Spinal cord (tissue), 10 donors: ENCODE results near the gene VWA3B. TPM values are rescaled to one million over a fixed set of nuclear protein-coding genes. Genes with fewer than 3 reads are reported as not detected.
"Not testable (repeated sequence)": the region's sequence is repeated elsewhere in the genome, so short reads cannot be mapped to it uniquely, and the experiment has no call there.

Source experiments
- DNase-seq, 6 donors: peaks; one replicate each; pipeline versions ENCODE4 v3.0.0 to v3.0.0-alpha.2; 2013 to 2015; ENCODE audit warnings: low spot score in 6 of 6, low read depth in 4 of 6
- H3K27ac ChIP-seq: one replicate; pipeline ENCODE4 v1.5.1; 2013; ENCODE audit warnings: low read depth, low read length, control low read depth
- H3K27me3 ChIP-seq: one replicate; pipeline ENCODE4 v1.6.1; 2013; ENCODE audit warnings: low read length; ENCODE audit not compliant: control insufficient read depth, insufficient read depth
- H3K36me3 ChIP-seq: one replicate; pipeline ENCODE4 v1.6.1; 2013; ENCODE audit warnings: low read length; ENCODE audit not compliant: control insufficient read depth, insufficient read depth
- H3K4me1 ChIP-seq: one replicate; pipeline ENCODE4 v1.6.1; 2013; ENCODE audit warnings: low read length; ENCODE audit not compliant: control insufficient read depth, insufficient read depth
- H3K4me3 ChIP-seq: one replicate; pipeline ENCODE4 v1.5.1; 2013; ENCODE audit warnings: low read depth, low read length, control low read depth
- H3K9me3 ChIP-seq: one replicate; pipeline ENCODE4 v1.6.1; 2013; ENCODE audit warnings: low read length; ENCODE audit not compliant: control insufficient read depth, insufficient read depth
- WGBS: methylation state at CpG from one replicate; pipeline ENCODE4 v1.1.5; 2013; ENCODE audit warnings: missing lambda C conversion rate; ENCODE audit not compliant: insufficient coverage; 5-methylcytosine and 5-hydroxymethylcytosine counted together
- polyA plus RNA-seq, 2 donors: library from polyadenylated mRNA; unstranded; fragments of 120-200 nt; gene quantifications; one replicate each; pipeline ENCODE4 v1.2.1, GENCODE V29; 2013; ENCODE audit not compliant: insufficient read length in 2 of 2
- total RNA-seq, 2 donors: library from RNA; depleted of rRNA in 1 of 2; stranded (reverse); fragments of 120-200 nt in 1 of 2; fragments of >200 nt in 1 of 2; gene quantifications; one replicate each; pipeline versions ENCODE4 v1.2.3 to v1.2.4, GENCODE V29; 2013 to 2014
- donor health status: healthy.

Gene VWA3B
- total and polyA plus RNA-seq, 4 donors: 1.5 to 5.9 (median 3.3) TPM

DNA sequence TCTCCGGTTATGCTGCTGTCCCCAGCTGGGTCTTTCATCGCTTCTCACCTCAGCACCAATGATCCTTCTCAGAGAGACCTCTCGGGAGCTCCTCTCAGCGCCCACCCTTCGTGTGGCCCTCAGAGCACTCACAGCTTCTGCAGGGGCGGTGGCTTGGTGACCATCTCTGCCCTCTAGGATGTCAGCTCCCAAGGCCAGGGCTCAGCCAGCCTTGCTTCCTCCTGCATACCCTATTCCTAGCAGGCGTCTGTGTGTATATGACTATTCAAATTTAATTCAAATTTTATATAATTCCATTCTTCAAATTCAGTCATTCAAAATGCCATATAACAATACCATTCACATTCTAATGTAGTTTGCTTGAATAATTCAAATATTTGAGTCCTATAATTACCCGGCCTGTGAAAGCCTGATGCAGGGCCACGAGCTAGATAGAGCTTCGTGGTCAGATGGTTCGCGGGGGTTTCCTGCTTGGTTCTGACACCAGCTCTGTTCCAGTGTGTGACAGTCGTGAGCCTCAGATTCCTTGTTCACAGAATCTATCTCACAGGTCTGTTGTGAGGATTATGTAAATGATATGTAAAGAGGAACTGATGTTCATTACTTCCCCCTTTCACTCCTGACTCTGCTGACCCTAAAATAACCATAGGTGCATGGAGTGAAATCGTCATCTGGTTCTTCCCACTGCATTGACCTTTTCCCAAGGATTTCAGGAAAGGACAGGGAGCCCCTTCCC is 165.2 kb downstream of the VWA3B start:
- H3K36me3 ChIP-seq: no peaks in the 10 kb centered on the region
- H3K9me3 ChIP-seq: peaks cover 6% of the 10 kb centered on the region
- WGBS: 96% methylated on average over 11 of the region's 14 CpGs
- no peak overlapping the region for H3K27ac ChIP-seq
- H3K27me3 ChIP-seq: no peaks in the 10 kb centered on the region
- peaks cover 5% of the 10 kb centered on the region for H3K4me1 ChIP-seq
- DNase-seq: no peak
- H3K4me3 ChIP-seq: no peak overlapping the region

DNA sequence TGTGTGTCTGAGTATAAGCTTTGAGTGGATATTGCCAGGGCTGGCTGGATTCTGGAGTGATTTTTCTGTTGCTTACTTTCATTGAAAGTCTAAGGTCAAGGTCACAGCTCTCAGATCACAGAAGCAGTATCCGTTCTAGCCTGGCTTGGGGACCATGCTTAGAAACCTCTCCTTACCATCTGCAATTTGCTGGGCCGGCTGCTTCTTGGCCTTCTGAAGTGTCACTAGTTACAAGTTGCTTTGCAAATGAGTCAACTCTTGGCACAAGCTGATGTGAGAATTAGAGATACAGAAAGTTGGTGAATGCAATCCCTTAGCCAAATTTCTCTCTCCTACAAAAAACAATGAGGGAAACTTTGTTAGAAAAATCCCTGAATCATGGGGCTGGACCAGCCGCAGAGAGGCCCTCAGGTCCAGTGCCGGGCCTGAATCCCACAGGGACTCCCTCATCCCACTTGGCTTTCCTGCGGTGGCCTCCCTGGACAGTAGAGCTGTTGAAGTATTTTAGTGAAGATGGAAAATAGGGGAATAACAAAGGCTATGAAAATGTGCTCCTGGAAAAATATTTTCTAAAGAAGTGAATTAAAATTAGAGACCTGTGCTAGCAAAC is 166.6 kb downstream of the VWA3B start:
- no peaks in the 10 kb centered on the region for H3K36me3 ChIP-seq

DNA sequence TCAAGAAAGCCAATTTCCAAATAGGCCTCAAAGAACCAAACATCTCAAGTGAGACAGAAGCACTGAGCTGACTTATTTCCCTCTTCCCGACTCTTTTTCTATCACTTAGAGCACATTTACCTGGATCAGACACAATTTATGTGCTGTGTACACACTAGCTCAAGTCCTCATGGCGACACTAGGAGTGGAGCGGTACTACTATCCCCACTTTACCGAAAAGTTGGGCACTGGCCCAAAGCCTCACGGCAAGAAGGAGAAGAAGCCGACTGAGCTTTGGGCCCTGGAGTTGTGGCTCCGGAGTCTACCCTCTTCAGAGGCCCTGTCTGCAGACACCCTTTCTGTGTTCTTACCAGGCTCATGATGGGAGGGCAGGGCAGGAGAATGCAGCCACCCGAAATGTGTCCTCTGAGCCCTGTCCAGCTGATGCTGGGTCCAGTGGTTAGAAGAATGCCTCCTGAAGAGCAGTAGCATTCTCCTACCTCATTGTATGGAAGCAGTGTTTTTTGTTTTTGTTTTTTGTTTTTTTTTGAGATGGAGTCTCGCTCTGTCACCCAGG is 167.6 kb downstream of the VWA3B start:
- 100% methylated on average over 6 of the region's 9 CpGs for WGBS
- H3K4me3 ChIP-seq: no peak overlapping the region
- no peaks in the 10 kb centered on the region for H3K36me3 ChIP-seq
- H3K27ac ChIP-seq: no peak overlapping the region
- H3K9me3 ChIP-seq: no peaks in the 10 kb centered on the region
- H3K27me3 ChIP-seq: no peaks in the 10 kb centered on the region
- no peak for DNase-seq
- H3K4me1 ChIP-seq: peaks cover 5% of the 10 kb centered on the region

More for the DNA sequence above, 166.6 kb downstream of the VWA3B start:
- H3K27me3 ChIP-seq: no peaks in the 10 kb centered on the region
- WGBS: 46% methylated on average over 3 of the region's 5 CpGs
- H3K27ac ChIP-seq: no peak overlapping the region
- DNase-seq: peak in 2 of 6 donors; percentile 25 to 81
- no peaks in the 10 kb centered on the region for H3K9me3 ChIP-seq
- H3K4me1 ChIP-seq: peaks cover 5% of the 10 kb centered on the region
- no peak overlapping the region for H3K4me3 ChIP-seq

DNA sequence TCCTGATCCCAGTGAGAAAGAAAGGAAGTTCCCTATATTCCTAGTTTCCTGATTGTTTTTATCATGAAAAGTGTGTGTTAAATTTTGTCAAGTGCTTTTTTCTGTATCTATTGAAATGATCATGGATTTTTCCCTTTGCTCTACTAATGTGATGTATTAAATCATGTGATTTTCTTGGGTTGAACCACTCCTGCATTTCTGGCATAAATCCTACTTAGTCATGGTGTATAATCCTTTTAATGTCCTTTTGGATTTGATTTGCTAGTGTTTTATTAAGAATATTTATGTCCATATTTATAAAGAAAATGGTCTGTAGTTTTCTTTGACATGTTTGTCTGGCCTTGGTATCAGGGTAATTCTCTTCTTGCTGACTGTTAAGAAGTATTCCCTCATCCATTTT is 171.9 kb downstream of the VWA3B start:
- H3K36me3 ChIP-seq: no peaks in the 10 kb centered on the region
- DNase-seq: no peak
- H3K27ac ChIP-seq: no peak overlapping the region
- no peaks in the 10 kb centered on the region for H3K27me3 ChIP-seq
- H3K9me3 ChIP-seq: peaks cover 9% of the 10 kb centered on the region
- no peak overlapping the region for H3K4me3 ChIP-seq
- H3K4me1 ChIP-seq: no peaks in the 10 kb centered on the region

DNA sequence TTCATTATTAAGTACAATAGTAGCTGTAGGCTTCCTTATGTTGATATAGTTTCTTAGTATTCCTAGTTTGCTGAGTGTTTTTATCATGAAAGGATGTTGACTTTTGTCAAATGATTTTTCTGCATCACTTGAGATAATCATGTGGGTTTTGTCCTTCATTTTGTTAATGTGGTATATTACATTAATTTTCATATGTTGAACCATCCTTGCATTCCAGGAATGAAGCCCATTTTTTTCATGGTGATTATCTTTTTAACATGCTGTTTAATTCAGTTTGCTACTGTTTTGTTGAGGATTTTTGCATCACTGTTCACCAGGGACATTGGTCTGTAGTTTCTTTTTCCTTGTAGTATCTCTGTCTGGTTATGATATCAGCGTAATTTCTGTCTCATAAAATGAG is 176.4 kb downstream of the VWA3B start:
- WGBS: no CpG with 5 or more reads among the region's 1 CpG
- Histone ChIP-seq H3K4me3 (no peak overlapping the region), H3K9me3 (peaks cover 9% of the 10 kb centered on the region), H3K27ac (no peak overlapping the region), H3K36me3 (no peaks in the 10 kb centered on the region), H3K4me1 (no peaks in the 10 kb centered on the region), H3K27me3 (no peaks in the 10 kb centered on the region)
- DNase-seq: no peak

DNA sequence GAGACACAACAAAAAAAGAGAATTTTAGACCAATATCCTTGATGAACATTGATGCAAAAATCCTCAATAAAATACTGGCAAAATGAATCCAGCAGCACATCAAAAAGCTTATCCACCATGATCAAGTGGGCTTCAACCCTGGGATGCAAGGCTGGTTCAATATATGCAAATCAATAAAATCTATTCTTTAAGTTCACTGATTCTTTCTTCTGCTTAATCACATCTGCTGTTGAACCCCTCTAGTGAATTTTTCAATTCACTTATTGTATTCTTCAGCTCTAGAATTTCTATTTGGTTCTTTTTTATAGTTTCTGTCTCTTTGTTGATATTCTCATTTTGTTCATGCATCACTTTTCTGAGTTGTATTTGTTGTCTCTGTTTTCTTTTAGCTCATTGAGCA is 181.3 kb downstream of the VWA3B start:
- not testable (repeated sequence) for H3K27ac ChIP-seq, H3K4me1 ChIP-seq, DNase-seq, H3K4me3 ChIP-seq, H3K36me3 ChIP-seq, H3K27me3 ChIP-seq, H3K9me3 ChIP-seq

DNA sequence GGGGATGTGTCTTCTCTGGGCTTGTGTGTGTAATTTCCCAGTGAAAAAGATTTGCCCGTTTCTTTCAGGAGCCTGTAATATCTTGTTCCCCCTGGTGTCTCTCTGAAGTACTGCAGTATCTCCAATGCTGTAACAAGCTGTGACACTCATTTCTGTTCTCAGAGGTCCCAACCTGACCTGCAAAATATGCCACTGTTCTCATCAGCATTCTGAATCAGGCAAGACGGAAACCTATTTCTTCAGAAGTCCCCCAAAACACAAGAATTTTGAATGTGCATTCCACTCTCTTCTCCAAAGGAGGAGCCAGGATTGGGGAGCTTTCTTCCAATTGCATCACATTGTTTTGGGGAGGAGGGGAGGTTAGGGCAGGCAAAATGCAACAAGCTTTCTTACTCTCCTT is 182.3 kb downstream of the VWA3B start:
- no peaks in the 10 kb centered on the region for H3K9me3 ChIP-seq
- peak overlapping the region; percentile 37 for H3K27ac ChIP-seq
- H3K4me3 ChIP-seq: no peak overlapping the region
- H3K4me1 ChIP-seq: no peaks in the 10 kb centered on the region
- 22% methylated on average over 1 of the region's 2 CpGs for WGBS
- no peaks in the 10 kb centered on the region for H3K27me3 ChIP-seq
- H3K36me3 ChIP-seq: no peaks in the 10 kb centered on the region
- DNase-seq: peak in 2 of 6 donors; percentile 23 to 55

DNA sequence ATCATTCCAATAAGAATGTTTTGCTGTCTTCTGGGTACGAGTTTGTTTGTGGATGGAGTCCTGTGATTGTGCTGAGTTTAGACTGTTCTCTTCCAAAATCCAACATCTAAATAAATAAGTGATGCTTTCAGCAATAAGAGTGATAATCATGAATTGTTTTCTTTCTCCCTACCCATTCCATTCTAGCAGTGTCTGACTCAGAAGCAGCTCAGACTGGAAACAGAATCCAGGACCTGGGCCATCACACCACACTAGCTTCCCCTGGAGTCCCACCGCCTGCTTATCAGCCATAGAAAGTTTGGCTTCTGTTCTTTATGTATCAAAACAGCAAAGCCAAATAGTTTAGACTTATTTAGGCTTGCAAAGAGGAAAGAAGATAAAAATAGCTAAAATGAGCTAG is 182.9 kb downstream of the VWA3B start:
- no CpG with 5 or more reads among the region's 2 CpGs for WGBS
- Histone ChIP-seq H3K27ac (peak overlapping the region; percentile 37), H3K27me3 (no peaks in the 10 kb centered on the region), H3K9me3 (no peaks in the 10 kb centered on the region), H3K36me3 (no peaks in the 10 kb centered on the region), H3K4me1 (no peaks in the 10 kb centered on the region), H3K4me3 (no peak overlapping the region)
- DNase-seq: peak in 1 of 6 donors; percentile 29

DNA sequence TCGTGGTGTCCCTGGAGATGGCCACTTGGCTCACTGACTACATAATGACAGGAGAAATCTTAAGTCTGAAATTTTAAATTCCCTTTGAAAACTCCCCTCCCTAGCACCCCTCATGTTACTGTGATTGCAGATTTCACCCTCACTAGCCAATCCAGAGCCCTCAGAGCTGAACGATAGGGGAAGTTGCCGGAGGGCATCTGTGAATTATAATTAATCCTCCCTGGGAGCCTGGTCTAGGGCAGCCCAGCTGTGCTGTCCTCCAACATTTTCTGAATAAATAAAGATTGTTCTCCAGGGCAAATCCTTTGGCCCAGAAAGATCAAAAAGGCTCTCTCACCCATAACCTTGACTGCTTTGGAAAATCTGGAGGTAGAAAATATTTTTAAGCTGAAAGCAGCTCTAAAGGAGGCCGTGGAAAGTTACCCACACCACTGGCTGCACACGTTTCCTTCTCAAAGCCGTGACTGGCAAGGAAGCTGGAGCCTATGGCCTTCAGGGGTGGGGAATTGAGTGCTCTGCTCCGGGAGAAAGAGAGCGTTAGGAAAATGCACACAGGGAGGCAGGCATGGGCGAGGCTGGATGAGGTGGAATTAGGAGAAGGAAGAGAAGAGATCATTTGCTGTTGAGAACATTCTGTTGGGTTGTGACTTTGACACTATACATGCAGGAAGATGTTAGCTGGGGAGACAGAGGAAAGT is 190.3 kb downstream of the VWA3B start:
- H3K9me3 ChIP-seq: no peaks in the 10 kb centered on the region
- H3K27ac ChIP-seq: no peak overlapping the region
- 86% methylated on average over 6 of the region's 9 CpGs for WGBS
- peak in 1 of 6 donors; percentile 26 for DNase-seq
- H3K4me3 ChIP-seq: no peak overlapping the region
- no peaks in the 10 kb centered on the region for H3K36me3 ChIP-seq
- H3K27me3 ChIP-seq: no peaks in the 10 kb centered on the region
- peaks cover 12% of the 10 kb centered on the region for H3K4me1 ChIP-seq
